ENCODE data around the gene GAB2.

DNA sequence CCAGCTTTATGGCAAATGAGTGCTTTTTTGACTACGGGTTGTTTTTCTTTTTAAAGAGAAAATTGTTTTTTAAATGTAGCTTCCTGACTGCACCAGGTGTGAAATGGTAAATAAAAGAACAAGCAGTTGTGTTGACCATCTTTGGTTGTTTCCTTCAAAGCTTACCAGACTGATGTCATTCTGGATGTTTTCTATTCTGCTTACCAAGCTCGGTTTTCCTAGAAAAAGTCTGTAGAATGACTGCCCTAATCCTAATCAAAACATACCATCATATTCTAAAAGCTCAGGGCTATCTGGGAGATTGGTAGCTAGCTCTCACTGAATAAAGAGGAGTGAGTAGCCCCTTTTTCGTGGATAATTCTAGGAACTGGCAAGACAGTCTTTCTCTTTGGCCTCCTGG lies 77.7 kb downstream of the GAB2 start:
- TF ChIP-seq, protein P1, sequence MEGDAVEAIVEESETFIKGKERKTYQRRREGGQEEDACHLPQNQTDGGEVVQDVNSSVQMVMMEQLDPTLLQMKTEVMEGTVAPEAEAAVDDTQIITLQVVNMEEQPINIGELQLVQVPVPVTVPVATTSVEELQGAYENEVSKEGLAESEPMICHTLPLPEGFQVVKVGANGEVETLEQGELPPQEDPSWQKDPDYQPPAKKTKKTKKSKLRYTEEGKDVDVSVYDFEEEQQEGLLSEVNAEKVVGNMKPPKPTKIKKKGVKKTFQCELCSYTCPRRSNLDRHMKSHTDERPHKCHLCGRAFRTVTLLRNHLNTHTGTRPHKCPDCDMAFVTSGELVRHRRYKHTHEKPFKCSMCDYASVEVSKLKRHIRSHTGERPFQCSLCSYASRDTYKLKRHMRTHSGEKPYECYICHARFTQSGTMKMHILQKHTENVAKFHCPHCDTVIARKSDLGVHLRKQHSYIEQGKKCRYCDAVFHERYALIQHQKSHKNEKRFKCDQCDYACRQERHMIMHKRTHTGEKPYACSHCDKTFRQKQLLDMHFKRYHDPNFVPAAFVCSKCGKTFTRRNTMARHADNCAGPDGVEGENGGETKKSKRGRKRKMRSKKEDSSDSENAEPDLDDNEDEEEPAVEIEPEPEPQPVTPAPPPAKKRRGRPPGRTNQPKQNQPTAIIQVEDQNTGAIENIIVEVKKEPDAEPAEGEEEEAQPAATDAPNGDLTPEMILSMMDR (IDR thresholded peaks at IDR 0.05), result no peak
- TF ChIP-seq POLR2AphosphoS5 (IDR thresholded peaks at IDR 0.05), result no peak

Data from stomach (tissue), 4 donors.